HG03095 (cell line): ENCODE data around the gene SHC2.

Experiments
- ATAC-seq: cut with Tn5 transposase; IDR thresholded peaks from one replicate; pipeline ENCODE4 v1.9.1; 2021; ENCODE audit warnings: moderate library complexity; ENCODE audit not compliant: unreplicated experiment

SHC2 gene

GRCh38 chr19:460877-461720 is at the start of gene SHC2:
Gene SHC2 (minus strand): TSS chr19:461033. CDS start chr19:460996, 37 bp downstream.
- no peak for ATAC-seq

GRCh38 chr19:508204-509150 is 47.6 kb upstream of the SHC2 start:
- ATAC-seq, result no peak

- ATAC-seq, result peak; percentile 41
Observed at GRCh38 chr19:507286-508203, 46.7 kb upstream of the SHC2 start, which contains the start of gene TPGS1. Gene TPGS1 (plus strand): TSS chr19:507497. CDS start chr19:507507, 10 bp downstream.

- ATAC-seq, result peak; percentile 55
Observed at GRCh38 chr19:506404-507285, 45.8 kb upstream of the SHC2 start.

DNA sequence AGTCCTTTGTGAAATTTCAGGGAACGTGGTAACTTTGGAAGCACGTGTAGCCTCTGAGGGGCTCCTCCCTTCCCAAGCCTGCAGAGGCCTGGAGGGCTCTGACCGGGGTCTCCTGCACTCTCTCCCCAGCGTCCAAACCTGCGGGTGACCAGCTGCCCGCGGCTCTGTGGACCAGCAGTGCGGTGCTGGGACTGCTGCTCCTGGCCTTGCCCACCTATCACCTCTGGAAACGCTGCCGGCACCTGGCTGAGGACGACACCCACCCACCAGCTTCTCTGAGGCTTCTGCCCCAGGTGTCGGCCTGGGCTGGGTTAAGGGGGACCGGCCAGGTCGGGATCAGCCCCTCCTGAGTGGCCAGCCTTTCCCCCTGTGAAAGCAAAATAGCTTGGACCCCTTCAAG is 43.8 kb upstream of the SHC2 start:
- ATAC-seq, result no peak

DNA sequence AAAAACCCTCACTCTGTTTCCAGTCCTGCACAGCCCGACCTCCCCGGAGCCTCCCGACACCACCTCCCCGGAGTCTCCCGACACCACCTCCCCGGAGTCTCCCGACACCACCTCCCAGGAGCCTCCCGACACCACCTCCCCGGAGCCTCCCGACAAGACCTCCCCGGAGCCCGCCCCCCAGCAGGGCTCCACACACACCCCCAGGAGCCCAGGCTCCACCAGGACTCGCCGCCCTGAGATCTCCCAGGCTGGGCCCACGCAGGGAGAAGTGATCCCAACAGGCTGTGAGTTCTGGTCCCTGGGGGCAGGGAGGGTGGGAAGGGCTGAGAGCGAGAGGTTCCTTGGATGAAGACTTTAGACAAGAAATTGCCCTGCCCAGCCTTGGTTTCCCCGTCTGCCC is 40.8 kb upstream of the SHC2 start:
- no peak for ATAC-seq

DNA sequence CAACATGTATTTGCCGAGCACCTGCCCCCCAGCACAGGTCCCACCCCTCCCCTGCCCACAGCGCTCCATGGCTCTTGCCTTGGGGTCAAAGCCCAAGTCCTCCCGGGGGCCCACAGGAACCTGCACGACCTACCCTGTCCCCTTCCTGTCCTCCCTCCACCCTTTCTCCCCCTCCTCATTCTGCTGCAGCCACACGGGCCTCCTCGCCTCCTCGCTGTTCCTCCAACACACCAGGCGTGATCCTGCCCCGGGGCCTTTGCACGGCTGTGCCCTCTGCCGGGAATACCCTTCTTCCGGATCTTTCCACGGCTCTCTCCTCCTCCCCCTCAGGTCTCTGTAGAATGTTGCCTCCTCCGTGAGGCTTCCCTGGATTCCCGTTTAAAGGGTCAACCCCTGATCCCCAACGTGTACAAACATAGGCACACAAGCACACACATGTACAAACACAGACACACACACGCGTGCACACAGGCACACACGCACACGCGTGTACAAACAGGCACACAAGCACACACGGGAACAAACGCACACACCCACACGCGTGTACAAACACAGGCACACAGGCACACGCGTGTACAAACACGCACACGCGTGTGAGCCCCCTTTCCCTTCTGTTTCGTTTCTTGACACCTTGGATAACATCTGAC is 38.3 kb upstream of the SHC2 start:
- ATAC-seq, result no peak

DNA sequence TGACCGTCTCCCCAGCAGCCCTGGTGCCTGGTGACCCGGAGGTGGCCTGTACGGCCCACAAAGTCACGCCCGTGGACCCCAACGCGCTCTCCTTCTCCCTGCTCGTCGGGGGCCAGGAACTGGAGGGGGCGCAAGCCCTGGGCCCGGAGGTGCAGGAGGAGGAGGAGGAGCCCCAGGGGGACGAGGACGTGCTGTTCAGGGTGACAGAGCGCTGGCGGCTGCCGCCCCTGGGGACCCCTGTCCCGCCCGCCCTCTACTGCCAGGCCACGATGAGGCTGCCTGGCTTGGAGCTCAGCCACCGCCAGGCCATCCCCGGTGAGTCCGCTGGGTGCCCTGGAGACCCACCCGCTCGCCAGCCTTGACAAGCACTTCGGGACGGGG is 37.7 kb upstream of the SHC2 start:
- no peak for ATAC-seq

DNA sequence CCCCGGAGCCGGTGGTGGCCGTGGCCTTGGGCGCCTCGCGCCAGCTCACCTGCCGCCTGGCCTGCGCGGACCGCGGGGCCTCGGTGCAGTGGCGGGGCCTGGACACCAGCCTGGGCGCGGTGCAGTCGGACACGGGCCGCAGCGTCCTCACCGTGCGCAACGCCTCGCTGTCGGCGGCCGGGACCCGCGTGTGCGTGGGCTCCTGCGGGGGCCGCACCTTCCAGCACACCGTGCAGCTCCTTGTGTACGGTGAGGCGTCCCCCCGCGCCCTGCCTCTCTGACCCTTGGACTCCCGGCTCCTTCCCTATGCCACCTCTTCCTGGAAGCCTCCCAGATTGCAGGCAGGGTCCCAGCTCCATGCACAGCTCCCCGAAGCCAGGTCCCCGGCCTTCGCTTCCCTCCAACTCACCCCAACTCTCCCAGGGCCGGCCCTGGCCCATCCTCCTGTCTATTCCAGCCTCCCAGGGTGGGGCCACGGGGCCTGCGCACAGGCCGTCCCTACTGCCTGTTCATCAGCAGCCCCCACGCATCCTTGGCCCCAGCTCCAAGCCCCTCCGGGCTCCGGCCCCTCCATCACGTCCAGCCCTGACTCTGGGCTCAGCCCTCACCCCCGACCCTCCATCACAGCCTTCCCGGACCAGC is 37.2 kb upstream of the SHC2 start:
- no peak for ATAC-seq

DNA sequence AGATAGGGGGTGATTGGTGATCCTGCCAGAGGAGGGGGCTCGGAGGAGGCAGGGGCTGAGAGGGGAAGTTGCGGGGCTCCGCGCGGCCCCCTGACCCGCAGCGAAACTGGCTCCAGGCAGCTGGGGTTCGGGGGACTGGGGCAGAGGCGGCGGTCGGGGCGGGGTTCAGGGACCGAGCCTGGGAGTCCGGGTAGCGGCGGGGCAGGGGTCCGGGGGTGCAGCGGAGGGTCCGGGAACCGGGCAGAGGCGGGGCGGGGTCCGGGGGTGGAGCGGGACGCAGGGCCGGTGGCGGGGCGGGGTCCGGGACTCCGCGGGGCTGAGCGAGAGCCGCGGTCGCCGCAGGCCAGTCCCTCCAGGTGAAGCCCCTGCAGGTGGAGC is 36.6 kb upstream of the SHC2 start:
- ATAC-seq, result no peak

DNA sequence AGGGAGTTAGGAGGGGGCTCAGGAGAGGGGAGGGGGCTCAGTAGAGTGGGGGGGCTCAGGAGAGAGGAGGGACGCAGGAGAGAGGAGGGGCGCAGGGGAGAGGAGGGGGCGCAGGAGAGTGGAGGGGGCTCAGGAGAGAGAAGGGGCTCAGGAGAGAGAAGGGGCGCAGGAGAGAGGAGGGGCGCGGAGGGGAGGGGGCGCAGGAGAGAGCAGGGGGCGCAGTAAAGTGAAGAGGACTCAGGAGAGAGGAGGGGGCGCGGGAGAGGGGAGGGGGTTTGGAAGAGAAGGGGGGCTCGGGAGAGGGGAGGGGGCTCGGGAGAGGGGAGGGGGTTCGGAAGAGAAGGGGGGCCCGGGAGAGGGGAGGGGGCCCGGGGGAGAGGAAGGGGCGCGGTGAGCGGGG is 36.2 kb upstream of the SHC2 start:
- no peak for ATAC-seq

DNA sequence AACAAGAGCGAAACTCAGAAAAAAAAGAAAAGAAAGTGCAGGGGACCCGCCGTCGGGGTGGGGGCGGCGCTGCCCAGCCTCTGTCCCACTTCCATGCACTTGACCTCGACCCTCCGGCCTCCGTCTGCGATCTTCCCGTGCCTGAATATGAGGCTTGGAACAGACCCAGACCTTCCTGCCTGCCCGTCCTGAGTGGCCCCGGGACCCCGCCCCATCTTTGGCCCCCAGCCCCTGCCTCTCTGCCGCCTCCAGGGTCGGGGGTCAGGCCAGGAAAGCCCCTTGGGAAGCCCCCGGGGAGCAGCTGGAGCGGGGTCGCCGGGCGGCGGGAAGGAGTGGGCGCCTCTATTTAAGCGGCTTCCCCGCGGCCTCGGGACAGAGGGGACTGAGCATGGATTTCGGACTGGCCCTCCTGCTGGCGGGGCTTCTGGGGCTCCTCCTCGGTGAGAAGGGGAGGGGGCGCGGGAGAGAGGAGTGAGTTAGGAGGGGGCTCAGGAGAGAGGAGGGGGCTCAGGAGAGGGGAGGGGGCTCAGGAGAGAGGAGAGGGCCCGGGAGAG is 35.4 kb upstream of the SHC2 start, which contains the start of gene MADCAM1:
Gene MADCAM1, plus strand, starts transcription at position 375 of the 554 bp plus-strand sequence. Its CDS starts 14 bp downstream, at position 389.
- no peak for ATAC-seq

GRCh38 chr19:495402-496111 is 34.7 kb upstream of the SHC2 start:
- ATAC-seq, result no peak

DNA sequence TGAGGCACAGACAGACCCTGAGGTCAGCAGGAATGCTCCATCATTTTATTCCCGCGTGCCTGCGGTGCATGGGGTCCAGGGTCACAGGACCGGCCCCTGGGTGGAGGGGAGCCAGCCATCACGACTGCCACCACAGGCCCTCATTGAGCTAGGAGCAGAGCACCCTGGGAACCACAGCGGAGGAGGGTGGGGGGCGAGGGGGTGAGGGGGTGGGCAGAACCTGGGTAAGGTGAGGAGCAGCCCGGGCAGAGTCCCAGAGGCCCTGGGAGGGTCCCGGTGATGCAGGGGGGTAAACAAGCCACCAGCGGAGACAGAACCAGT is 34.2 kb upstream of the SHC2 start:
- ATAC-seq, result no peak

GRCh38 chr19:494171-495080 is 33.6 kb upstream of the SHC2 start:
- no peak for ATAC-seq

DNA sequence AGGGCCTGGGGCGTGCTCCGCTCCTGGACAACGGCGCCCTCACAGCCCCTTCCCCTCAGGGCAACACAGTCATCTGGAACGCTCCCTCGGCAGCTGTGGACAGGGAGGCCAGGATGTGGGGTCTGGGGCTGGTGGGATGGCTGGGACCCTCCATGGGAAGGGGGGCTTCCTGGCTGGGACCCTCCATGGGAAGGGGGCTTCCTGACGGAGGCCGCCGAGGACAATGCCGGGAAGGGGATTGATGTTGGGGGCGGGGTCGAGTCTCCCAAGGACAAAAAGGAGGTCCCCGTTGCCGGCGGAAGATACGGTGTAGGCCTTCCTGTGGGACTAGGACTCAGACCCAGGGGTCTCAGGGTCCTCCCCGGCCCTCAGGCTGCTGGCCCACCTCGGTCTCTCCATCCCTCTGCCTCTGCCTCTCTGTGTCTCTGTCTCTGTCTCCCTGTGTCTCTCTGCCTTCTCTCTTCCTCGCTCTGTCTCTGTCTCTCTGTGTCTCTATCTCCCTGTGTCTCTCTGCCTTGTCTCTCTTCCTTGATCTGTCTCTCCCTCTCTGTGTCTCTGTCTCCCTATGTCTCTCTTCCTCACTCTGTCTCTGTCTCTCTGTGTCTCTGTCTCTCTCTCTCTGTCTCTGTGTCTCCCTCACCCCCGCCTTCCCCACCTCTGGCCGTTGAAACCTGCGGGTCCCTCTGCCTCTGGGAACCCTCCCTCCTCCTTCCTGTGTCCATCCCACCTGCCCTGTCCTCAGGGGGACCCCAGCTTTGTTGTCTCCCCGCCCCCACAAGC is 32.7 kb upstream of the SHC2 start:
- no peak for ATAC-seq
